Adrenal gland (tissue), 5 donors: ENCODE data around the gene CHD3.
A peak's percentile ranks its signal among the peaks of the same experiment; 100 is the strongest.

ENCODE experiments used
- CTCF ChIP-seq, 6 experiments: fragments of 450-650 bp in 4 of 6; fragments of 200-600 bp in 2 of 6; sonication (generic) in 1 of 6; IDR thresholded peaks; 1 replicate in 5 of 6; 2 replicates in 1 of 6; pipeline versions ENCODE4 v1.5.1 to v1.8.0; 2016 to 2021; ENCODE audit warnings: antibody characterized with exemption in 6 of 6, mild to moderate bottlenecking in 2 of 6, moderate library complexity in 1 of 6
- POLR2A ChIP-seq, 2 donors: fragments of 450-650 bp; IDR thresholded peaks; one replicate each; pipeline ENCODE4 v1.6.1; 2017; ENCODE audit warnings: antibody characterized with exemption in 2 of 2, mild to moderate bottlenecking in 2 of 2, moderate library complexity in 1 of 2
- donor health status: DM: no; HTN: no; CAD: no.

GRCh38 chr17:7887482-7888183 is 956 bp upstream of the CHD3 start:
- TF ChIP-seq CTCF (IDR thresholded peaks at IDR 0.05) = no peak
- TF ChIP-seq POLR2A (IDR thresholded peaks at IDR 0.05) = peak in 1 of 2 donors; percentile 81
